Peyer's patch (tissue), 4 donors: Measurements from ENCODE around the gene C11orf16. TPM values are rescaled to one million over a fixed set of nuclear protein-coding genes. Genes with fewer than 3 reads are reported as not detected.
"Not testable (repeated sequence)": the region's sequence is repeated elsewhere in the genome, so short reads cannot be mapped to it uniquely, and the experiment has no call there.

ENCODE experiments used
- DNase-seq, 3 donors: peaks; one replicate each; pipeline ENCODE4 v3.0.0-alpha.2; 2017 to 2019
- H3K27ac ChIP-seq, 4 donors: fragments of 200-600 bp; sonication (generic); one replicate each; pipeline ENCODE4 v1.5.1; 2016 to 2019
- H3K27me3 ChIP-seq, 2 donors: fragments of 200-600 bp; sonication (generic); one replicate each; pipeline ENCODE4 v1.5.1; 2019
- H3K36me3 ChIP-seq, 3 donors: fragments of 200-600 bp; sonication (generic); one replicate each; pipeline ENCODE4 v1.5.1; 2016 to 2019
- H3K4me1 ChIP-seq, 4 donors: fragments of 200-600 bp; sonication (generic); one replicate each; pipeline ENCODE4 v1.5.1; 2016 to 2019
- H3K4me3 ChIP-seq, 4 donors: fragments of 200-600 bp; sonication (generic); 1 replicate in 3 of 4; 2 replicates in 1 of 4; pipeline ENCODE4 v1.5.1; 2016 to 2019; ENCODE audit warnings: mild to moderate bottlenecking in 1 of 4
- H3K9me3 ChIP-seq, 4 donors: fragments of 200-600 bp; sonication (generic); one replicate each; pipeline ENCODE4 v1.5.1; 2016 to 2019; ENCODE audit warnings: mild to moderate bottlenecking in 1 of 4
- CTCF ChIP-seq, 6 experiments: fragments of 450-650 bp in 4 of 6; fragments of 200-600 bp in 2 of 6; sonication (generic) in 1 of 6; IDR thresholded peaks; one replicate each; pipeline ENCODE4 v1.5.1; 2017 to 2019; ENCODE audit warnings: antibody characterized with exemption in 6 of 6, mild to moderate bottlenecking in 3 of 6, moderate library complexity in 1 of 6
- POLR2A ChIP-seq, 2 donors: fragments of 450-650 bp; IDR thresholded peaks; one replicate each; pipeline ENCODE4 v1.5.1; 2017; ENCODE audit warnings: antibody characterized with exemption in 2 of 2, mild to moderate bottlenecking in 2 of 2, moderate library complexity in 2 of 2
- total RNA-seq, 4 donors: library from RNA; depleted of rRNA; stranded (reverse); fragments of >200 nt; gene quantifications; one replicate each; pipeline ENCODE4 v1.1.0, GENCODE V29; 2016

C11orf16 gene
- total RNA-seq, 4 donors from 2014 or later = not detected

- TF ChIP-seq POLR2A (IDR thresholded peaks at IDR 0.05) = no peak
- TF ChIP-seq CTCF (IDR thresholded peaks at IDR 0.05) = no peak
- Histone ChIP-seq H3K27me3 (no peaks in the 10 kb centered on the region), H3K4me1 (no peaks in the 10 kb centered on the region), H3K9me3 (no peaks in the 10 kb centered on the region), H3K36me3 (no peaks in the 10 kb centered on the region), H3K4me3 (no peak overlapping the region), H3K27ac (no peak overlapping the region)
- no peak for DNase-seq
Measured at GRCh38 chr11:8941341-8942103, 8.8 kb upstream of the C11orf16 start.

DNA sequence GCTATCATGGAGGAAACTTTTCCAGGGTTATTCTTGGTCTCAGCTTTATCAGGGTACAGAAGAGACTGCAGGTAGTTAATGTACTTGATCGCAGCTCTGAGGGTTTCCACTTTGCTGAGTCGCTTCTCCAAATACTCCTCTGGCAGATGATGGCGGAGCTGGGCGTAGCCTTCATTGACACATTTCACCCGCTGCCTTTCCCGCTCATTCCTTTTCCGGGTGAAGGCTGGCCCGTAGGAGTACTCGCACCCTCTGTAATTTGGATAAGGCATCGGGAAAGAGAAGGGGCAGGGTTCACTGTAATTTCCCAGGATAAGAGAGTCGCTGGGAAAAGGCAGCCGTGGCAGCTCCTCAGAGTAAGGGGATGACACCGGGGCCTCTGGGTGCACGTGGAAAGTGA is 4.9 kb upstream of the C11orf16 start:
- Histone ChIP-seq H3K4me3 (no peak overlapping the region), H3K27me3 (no peaks in the 10 kb centered on the region)

GRCh38 chr11:8937159-8937558 is 4.4 kb upstream of the C11orf16 start:
- no peaks in the 10 kb centered on the region for H3K9me3 ChIP-seq
- H3K4me3 ChIP-seq = no peak overlapping the region
- H3K27me3 ChIP-seq = no peaks in the 10 kb centered on the region
- no peak for DNase-seq
- H3K27ac ChIP-seq = no peak overlapping the region
- TF ChIP-seq CTCF (IDR thresholded peaks at IDR 0.05) (no peak), POLR2A (IDR thresholded peaks at IDR 0.05) (no peak)
- H3K4me1 ChIP-seq = no peaks in the 10 kb centered on the region
- H3K36me3 ChIP-seq = no peaks in the 10 kb centered on the region

More for the DNA sequence above, 4.9 kb upstream of the C11orf16 start:
- TF ChIP-seq CTCF (IDR thresholded peaks at IDR 0.05) = no peak
- TF ChIP-seq POLR2A (IDR thresholded peaks at IDR 0.05) = no peak
- Histone ChIP-seq H3K27ac (no peak overlapping the region), H3K4me1 (no peaks in the 10 kb centered on the region), H3K36me3 (no peaks in the 10 kb centered on the region), H3K9me3 (no peaks in the 10 kb centered on the region)
- DNase-seq = no peak

DNA sequence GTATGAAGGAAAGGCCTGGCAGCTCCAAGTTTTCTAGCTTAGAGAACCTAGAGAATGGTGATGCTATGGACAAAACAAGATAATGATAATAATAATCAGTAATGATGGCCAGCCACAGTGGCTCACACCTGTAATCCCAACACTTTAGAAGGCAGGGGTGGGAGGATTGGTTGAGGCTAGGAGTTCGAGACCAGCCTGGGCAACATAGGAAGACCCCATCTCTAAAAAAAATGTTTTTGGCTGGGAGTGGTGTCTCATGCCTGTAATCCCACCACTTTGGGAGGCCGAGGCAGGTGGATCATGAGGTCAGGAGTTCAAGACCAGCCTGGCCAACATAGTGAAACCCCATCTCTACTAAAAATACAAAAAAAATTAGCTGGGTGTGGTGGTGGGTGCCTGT is 3.0 kb upstream of the C11orf16 start:
- H3K27ac ChIP-seq, H3K4me1 ChIP-seq, DNase-seq, H3K9me3 ChIP-seq, H3K36me3 ChIP-seq, H3K27me3 ChIP-seq, H3K4me3 ChIP-seq: not testable (repeated sequence)

GRCh38 chr11:8934742-8935488 is 2.2 kb upstream of the C11orf16 start:
- TF ChIP-seq POLR2A (IDR thresholded peaks at IDR 0.05) = no peak
- DNase-seq = no peak

DNA sequence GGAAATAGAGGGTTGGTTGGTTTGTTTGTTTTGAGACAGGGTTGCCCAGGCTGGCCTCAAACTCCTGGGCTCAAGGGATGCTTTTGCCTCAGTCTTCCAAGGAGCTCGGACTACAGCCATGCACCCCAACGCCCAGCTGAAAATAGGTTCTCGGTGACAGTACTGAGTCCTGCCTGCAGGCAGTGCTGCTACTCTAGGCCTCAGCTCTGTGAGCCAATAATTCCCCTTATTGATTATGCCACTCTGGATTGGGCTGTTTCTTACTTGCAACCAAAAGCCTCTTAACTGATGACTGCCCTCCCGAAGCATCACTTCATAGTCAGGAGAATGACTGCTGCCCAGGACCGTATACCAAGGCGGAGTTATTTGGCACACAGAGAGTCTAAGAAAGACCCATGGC is 1.2 kb upstream of the C11orf16 start:
- no peak overlapping the region for H3K27ac ChIP-seq
- no peak overlapping the region for H3K4me3 ChIP-seq
- H3K36me3 ChIP-seq = no peaks in the 10 kb centered on the region
- H3K4me1 ChIP-seq = no peaks in the 10 kb centered on the region
- H3K9me3 ChIP-seq = no peaks in the 10 kb centered on the region
- DNase-seq = no peak
- TF ChIP-seq POLR2A (IDR thresholded peaks at IDR 0.05) = no peak
- TF ChIP-seq CTCF (IDR thresholded peaks at IDR 0.05) = no peak
- H3K27me3 ChIP-seq = no peaks in the 10 kb centered on the region

More at GRCh38 chr11:8934742-8935488, 2.2 kb upstream of the C11orf16 start:
- Histone ChIP-seq H3K36me3 (no peaks in the 10 kb centered on the region), H3K4me3 (no peak overlapping the region), H3K9me3 (no peaks in the 10 kb centered on the region), H3K27ac (no peak overlapping the region), H3K4me1 (no peaks in the 10 kb centered on the region), H3K27me3 (no peaks in the 10 kb centered on the region)
